Thyroid gland (tissue), 4 donors: ENCODE data around the gene ID2.

Source experiments
- CTCF ChIP-seq, 6 experiments: fragments of 200-600 bp in 3 of 6; fragments of 450-650 bp in 3 of 6; sonication (generic) in 3 of 6; IDR thresholded peaks; one replicate each; pipeline ENCODE4 v1.5.1; 2016 to 2019; ENCODE audit warnings: antibody characterized with exemption in 6 of 6, mild to moderate bottlenecking in 2 of 6, inconsistent platforms in 1 of 6, moderate library complexity in 1 of 6
- POLR2A ChIP-seq, 2 donors: fragments of 450-650 bp; IDR thresholded peaks; one replicate each; pipeline ENCODE4 v1.6.1; 2017; ENCODE audit warnings: antibody characterized with exemption in 2 of 2, mild to moderate bottlenecking in 2 of 2, moderate library complexity in 1 of 2

- TF ChIP-seq CTCF (IDR thresholded peaks at IDR 0.05) (no peak), POLR2A (IDR thresholded peaks at IDR 0.05) (no peak)
Measured at GRCh38 chr2:8701681-8702379, 20.0 kb downstream of the ID2 start.
